Tibial nerve (tissue), 3 donors: Measurements from ENCODE around the gene ZNF354C.

Experiments used
- POLR2A ChIP-seq, 2 donors: fragments of 450-650 bp; IDR thresholded peaks; one replicate each; pipeline ENCODE4 v1.6.1; 2017; ENCODE audit warnings: antibody characterized with exemption in 2 of 2, mild to moderate bottlenecking in 2 of 2, moderate library complexity in 2 of 2
- TF ChIP-seq, protein P1 (sequence below), 5 experiments: fragments of 200-600 bp in 3 of 5; fragments of 450-650 bp in 2 of 5; sonication (generic) in 3 of 5; IDR thresholded peaks; one replicate each; pipeline ENCODE4 v1.5.1; 2016 to 2019; ENCODE audit warnings: antibody characterized with exemption in 5 of 5, mild to moderate bottlenecking in 3 of 5, moderate library complexity in 2 of 5

GRCh38 chr5:179111267-179112207 is 51.4 kb downstream of the ZNF354C start:
- TF ChIP-seq, protein P1, sequence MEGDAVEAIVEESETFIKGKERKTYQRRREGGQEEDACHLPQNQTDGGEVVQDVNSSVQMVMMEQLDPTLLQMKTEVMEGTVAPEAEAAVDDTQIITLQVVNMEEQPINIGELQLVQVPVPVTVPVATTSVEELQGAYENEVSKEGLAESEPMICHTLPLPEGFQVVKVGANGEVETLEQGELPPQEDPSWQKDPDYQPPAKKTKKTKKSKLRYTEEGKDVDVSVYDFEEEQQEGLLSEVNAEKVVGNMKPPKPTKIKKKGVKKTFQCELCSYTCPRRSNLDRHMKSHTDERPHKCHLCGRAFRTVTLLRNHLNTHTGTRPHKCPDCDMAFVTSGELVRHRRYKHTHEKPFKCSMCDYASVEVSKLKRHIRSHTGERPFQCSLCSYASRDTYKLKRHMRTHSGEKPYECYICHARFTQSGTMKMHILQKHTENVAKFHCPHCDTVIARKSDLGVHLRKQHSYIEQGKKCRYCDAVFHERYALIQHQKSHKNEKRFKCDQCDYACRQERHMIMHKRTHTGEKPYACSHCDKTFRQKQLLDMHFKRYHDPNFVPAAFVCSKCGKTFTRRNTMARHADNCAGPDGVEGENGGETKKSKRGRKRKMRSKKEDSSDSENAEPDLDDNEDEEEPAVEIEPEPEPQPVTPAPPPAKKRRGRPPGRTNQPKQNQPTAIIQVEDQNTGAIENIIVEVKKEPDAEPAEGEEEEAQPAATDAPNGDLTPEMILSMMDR (IDR thresholded peaks at IDR 0.05), result no peak
- TF ChIP-seq POLR2A (IDR thresholded peaks at IDR 0.05), result no peak
